ENCODE results near the gene DNAH8. TPM values are rescaled to one million over a fixed set of nuclear protein-coding genes. Genes with fewer than 3 reads are reported as not detected.

The DNAH8 gene
- total RNA-seq, 4 donors from 2014 or later: 0.22 TPM; not detected in 3

DNA sequence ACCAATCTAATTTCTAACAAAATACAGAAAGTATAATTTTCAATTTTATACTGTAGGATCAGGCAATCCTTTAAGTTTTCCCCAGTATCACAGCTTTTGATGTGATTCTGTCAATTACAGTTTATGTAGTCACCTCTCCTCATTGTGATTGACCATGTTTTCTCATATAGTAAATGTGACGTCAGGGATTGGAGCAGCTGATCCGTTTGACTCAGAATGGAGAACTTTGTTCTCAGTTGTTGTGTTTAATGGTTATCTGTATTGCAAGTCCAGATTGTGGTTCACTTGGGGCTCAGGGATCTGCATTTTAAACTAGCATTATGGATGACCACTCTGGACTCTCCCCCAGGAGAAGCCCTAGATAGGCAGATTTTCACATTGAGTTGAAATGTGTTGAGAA, 90.6 kb downstream of the DNAH8 start:
- Histone ChIP-seq H3K27me3 (no peaks in the 10 kb centered on the region), H3K4me1 (no peaks in the 10 kb centered on the region), H3K4me3 (no peak overlapping the region), H3K27ac (no peak overlapping the region), H3K36me3 (no peaks in the 10 kb centered on the region), H3K9me3 (no peaks in the 10 kb centered on the region)
- no peak for DNase-seq (ENCODE audit: low spot score in 2 of 2)
- TF ChIP-seq EP300 (IDR thresholded peaks at IDR 0.05) (no peak), POLR2A (IDR thresholded peaks at IDR 0.05) (no peak)
- TF ChIP-seq, protein P1, sequence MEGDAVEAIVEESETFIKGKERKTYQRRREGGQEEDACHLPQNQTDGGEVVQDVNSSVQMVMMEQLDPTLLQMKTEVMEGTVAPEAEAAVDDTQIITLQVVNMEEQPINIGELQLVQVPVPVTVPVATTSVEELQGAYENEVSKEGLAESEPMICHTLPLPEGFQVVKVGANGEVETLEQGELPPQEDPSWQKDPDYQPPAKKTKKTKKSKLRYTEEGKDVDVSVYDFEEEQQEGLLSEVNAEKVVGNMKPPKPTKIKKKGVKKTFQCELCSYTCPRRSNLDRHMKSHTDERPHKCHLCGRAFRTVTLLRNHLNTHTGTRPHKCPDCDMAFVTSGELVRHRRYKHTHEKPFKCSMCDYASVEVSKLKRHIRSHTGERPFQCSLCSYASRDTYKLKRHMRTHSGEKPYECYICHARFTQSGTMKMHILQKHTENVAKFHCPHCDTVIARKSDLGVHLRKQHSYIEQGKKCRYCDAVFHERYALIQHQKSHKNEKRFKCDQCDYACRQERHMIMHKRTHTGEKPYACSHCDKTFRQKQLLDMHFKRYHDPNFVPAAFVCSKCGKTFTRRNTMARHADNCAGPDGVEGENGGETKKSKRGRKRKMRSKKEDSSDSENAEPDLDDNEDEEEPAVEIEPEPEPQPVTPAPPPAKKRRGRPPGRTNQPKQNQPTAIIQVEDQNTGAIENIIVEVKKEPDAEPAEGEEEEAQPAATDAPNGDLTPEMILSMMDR (IDR thresholded peaks at IDR 0.05): no peak
- WGBS, 2 donors: 24 to 35% methylated on average over 2 of the region's 2 CpGs

- 77 to 84% methylated on average over 2 of the region's 2 CpGs for WGBS, 2 donors
These were observed 91.2 kb downstream of the DNAH8 start for GRCh38 chr6:38806271-38806670.

GRCh38 chr6:38806833-38807232, 91.7 kb downstream of the DNAH8 start:
- Histone ChIP-seq H3K27ac (no peak overlapping the region), H3K4me1 (no peaks in the 10 kb centered on the region), H3K36me3 (no peaks in the 10 kb centered on the region), H3K27me3 (no peaks in the 10 kb centered on the region), H3K9me3 (no peaks in the 10 kb centered on the region), H3K4me3 (no peak overlapping the region)
- TF ChIP-seq, protein P1 (IDR thresholded peaks at IDR 0.05): no peak
- TF ChIP-seq POLR2A (IDR thresholded peaks at IDR 0.05): no peak
- 87 to 91% methylated on average over 3 of the region's 3 CpGs for WGBS, 2 donors
- no peak for DNase-seq (ENCODE audit: low spot score in 2 of 2)

More at GRCh38 chr6:38806271-38806670, 91.2 kb downstream of the DNAH8 start:
- Histone ChIP-seq H3K36me3 (no peaks in the 10 kb centered on the region), H3K9me3 (no peaks in the 10 kb centered on the region), H3K4me1 (no peaks in the 10 kb centered on the region), H3K4me3 (no peak overlapping the region), H3K27me3 (no peaks in the 10 kb centered on the region), H3K27ac (no peak overlapping the region)
- TF ChIP-seq POLR2A (IDR thresholded peaks at IDR 0.05) (no peak), EP300 (IDR thresholded peaks at IDR 0.05) (no peak)
- TF ChIP-seq, protein P1 (IDR thresholded peaks at IDR 0.05): no peak
- DNase-seq (ENCODE audit: low spot score in 2 of 2): no peak

DNA sequence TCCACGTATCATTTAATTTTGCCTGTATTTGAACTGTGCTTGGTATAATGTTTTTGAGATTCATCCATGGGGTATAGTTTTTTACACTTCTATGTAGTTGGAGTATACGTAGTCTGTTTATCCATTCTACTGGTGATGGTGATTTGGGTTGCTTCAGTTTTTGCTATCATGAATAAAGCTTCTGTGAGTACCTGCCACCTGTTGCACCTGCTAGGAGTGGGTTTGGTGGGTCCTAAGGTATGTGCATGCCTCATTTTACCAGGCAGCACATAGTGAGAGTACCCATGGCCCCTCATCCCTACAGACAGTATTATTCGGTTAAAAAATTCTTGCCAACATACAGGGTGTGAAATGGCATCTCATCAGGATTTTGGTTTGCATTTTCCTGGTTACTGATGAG, 92.9 kb downstream of the DNAH8 start:
- Histone ChIP-seq H3K27ac (no peak overlapping the region), H3K9me3 (no peaks in the 10 kb centered on the region), H3K27me3 (no peaks in the 10 kb centered on the region), H3K36me3 (no peaks in the 10 kb centered on the region), H3K4me1 (no peaks in the 10 kb centered on the region), H3K4me3 (no peak overlapping the region)
- DNase-seq (ENCODE audit: low spot score in 2 of 2): no peak
- 92 to 93% methylated on average over 3 of the region's 3 CpGs for WGBS, 2 donors
- TF ChIP-seq POLR2A (IDR thresholded peaks at IDR 0.05) (no peak), EP300 (IDR thresholded peaks at IDR 0.05) (no peak)
- TF ChIP-seq, protein P1 (IDR thresholded peaks at IDR 0.05): no peak

DNA sequence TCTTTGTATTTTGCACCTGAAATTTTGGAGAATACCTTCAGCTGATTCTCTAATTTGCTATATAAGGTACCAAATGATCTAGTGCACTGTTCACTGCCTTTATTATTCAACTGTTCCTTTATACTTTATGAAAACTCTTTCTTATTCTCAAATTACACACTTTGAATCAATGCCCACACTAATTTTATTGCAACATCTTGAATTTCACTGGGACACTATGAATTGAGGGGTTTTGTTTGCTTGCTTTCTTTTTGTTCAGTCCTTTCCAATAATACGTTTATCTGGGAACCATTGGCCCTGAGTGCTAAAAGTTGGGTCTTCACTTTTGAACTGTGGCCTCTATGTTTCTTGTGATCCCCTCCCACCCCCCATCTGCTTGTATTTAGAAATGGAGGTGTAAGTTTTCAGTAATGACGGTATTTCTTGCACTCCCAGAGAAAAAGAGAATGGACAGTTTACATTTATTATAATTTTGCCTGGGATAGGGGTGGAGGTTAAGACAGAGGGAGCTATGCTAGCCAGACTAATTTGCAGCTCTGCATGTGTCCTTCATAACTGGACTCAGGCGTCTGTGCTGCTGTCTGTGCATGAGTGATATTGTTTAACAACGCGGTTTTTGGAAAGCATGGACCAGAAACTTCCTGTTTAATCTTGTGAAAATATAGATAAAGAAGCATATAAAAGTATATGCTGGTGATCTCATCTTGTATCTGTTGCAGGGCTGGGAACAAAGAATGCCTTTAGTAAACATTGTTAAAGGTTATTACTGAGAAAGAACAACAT, 98.1 kb downstream of the DNAH8 start:
- Histone ChIP-seq H3K27me3 (no peaks in the 10 kb centered on the region), H3K27ac (no peak overlapping the region), H3K9me3 (no peaks in the 10 kb centered on the region), H3K4me3 (no peak overlapping the region), H3K4me1 (no peaks in the 10 kb centered on the region), H3K36me3 (no peaks in the 10 kb centered on the region)
- 15 to 19% methylated on average over 5 of the region's 5 CpGs for WGBS, 2 donors
- no peak for DNase-seq (ENCODE audit: low spot score in 2 of 2)
- no peak for TF ChIP-seq EP300 (IDR thresholded peaks at IDR 0.05)
- TF ChIP-seq POLR2A (IDR thresholded peaks at IDR 0.05): no peak
- TF ChIP-seq, protein P1 (IDR thresholded peaks at IDR 0.05): no peak

Data from tibial nerve (tissue), 4 donors.